Hepatocyte (in vitro differentiated cells): ENCODE results near the gene FAM193A.
"Not testable (repeated sequence)": the region's sequence is repeated elsewhere in the genome, so short reads cannot be mapped to it uniquely, and the experiment has no call there.

Source experiments
- CTCF ChIP-seq: fragments of 200-600 bp; sonication (generic); IDR thresholded peaks from 2 replicates; pipeline ENCODE4 v1.5.1; 2016; ENCODE audit warnings: antibody characterized with exemption, mild to moderate bottlenecking; ENCODE audit not compliant: poor library complexity
- EZH2 ChIP-seq: fragments of 200-600 bp; sonication (generic); IDR thresholded peaks from 2 replicates; pipeline ENCODE4 v1.6.1; 2016; ENCODE audit warnings: antibody characterized with exemption, mild to moderate bottlenecking, borderline replicate concordance

GRCh38 chr4:2618729-2619128 is 82.3 kb downstream of the FAM193A start:
- not testable (repeated sequence) for TF ChIP-seq CTCF, EZH2
